Activated T-helper 2 cell treated with anti-CD3 and anti-CD28 coated beads, Interferon-gamma antibody, Interleukin-2, Interleukin-4, amounts not matched to agents 10 μg/mL and 5 μg/mL and 100 μg/mL, durations not matched to agents 14 hours and 24 hours and 36 hours (primary cell): Measurements from ENCODE around the gene PPM1N. TPM values are rescaled to one million over a fixed set of nuclear protein-coding genes. Genes with fewer than 3 reads are reported as not detected.
A peak's percentile ranks its signal among the peaks of the same experiment; 100 is the strongest.

ENCODE experiments used
- DNase-seq: peaks from one replicate; pipeline ENCODE4 v3.0.0; 2021; ENCODE audit warnings: low spot score
- H3K27ac Mint-ChIP-seq: one replicate; pipeline ENCODE4 v1.8.0; 2021; ENCODE audit warnings: mixed read lengths
- H3K27me3 Mint-ChIP-seq: one replicate; pipeline ENCODE4 v1.8.0; 2021; ENCODE audit warnings: low read depth, mixed read lengths
- H3K36me3 Mint-ChIP-seq: one replicate; pipeline ENCODE4 v1.8.0; 2021; ENCODE audit warnings: low read depth, mixed read lengths
- H3K4me1 Mint-ChIP-seq: one replicate; pipeline ENCODE4 v1.8.0; 2021; ENCODE audit warnings: low read depth, mixed read lengths
- H3K4me3 Mint-ChIP-seq: one replicate; pipeline ENCODE4 v1.8.0; 2021; ENCODE audit warnings: low read depth, mild to moderate bottlenecking, moderate library complexity, mixed read lengths
- H3K9me3 Mint-ChIP-seq: one replicate; pipeline ENCODE4 v1.8.0; 2021; ENCODE audit warnings: mixed read lengths
- intact Hi-C: fragments of 100-400 bp; cut with micrococcal nuclease; formaldehyde crosslinking; loops from one replicate; pipeline ENCODE4 v1.15.1; 2023
- total RNA-seq: library from RNA; stranded (reverse); gene quantifications from 2 replicates; pipeline ENCODE4 v1.2.3, GENCODE V29; 2022

Gene PPM1N
- total RNA-seq, 1 donor from 2014 or later: 2.5 TPM

DNA sequence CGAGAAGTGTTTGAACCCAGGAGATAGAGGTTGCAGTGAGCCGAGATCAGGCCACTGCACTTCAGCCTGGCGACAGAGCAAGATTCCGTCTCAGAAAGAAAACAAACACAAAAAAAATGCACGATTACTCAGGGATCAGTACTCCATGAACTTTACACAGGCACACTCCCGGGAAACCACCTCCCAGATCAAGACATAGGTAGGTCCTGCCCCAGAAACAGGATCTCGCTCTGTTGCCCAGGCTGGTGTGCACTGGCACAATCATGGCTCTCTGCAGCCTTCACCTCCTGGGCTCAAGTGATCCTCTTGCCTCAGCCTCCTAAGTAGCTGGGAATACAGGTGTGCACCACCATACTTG is 20.2 kb downstream of the PPM1N start:
- H3K27ac Mint-ChIP-seq: no peak overlapping the region
- no peaks in the 10 kb centered on the region for H3K9me3 Mint-ChIP-seq
- H3K36me3 Mint-ChIP-seq: peaks cover 51% of the 10 kb centered on the region
- intact Hi-C loops: no loop called here
- H3K4me1 Mint-ChIP-seq: peaks cover 20% of the 10 kb centered on the region
- H3K4me3 Mint-ChIP-seq: no peak overlapping the region
- no peak for DNase-seq
- no peaks in the 10 kb centered on the region for H3K27me3 Mint-ChIP-seq

DNA sequence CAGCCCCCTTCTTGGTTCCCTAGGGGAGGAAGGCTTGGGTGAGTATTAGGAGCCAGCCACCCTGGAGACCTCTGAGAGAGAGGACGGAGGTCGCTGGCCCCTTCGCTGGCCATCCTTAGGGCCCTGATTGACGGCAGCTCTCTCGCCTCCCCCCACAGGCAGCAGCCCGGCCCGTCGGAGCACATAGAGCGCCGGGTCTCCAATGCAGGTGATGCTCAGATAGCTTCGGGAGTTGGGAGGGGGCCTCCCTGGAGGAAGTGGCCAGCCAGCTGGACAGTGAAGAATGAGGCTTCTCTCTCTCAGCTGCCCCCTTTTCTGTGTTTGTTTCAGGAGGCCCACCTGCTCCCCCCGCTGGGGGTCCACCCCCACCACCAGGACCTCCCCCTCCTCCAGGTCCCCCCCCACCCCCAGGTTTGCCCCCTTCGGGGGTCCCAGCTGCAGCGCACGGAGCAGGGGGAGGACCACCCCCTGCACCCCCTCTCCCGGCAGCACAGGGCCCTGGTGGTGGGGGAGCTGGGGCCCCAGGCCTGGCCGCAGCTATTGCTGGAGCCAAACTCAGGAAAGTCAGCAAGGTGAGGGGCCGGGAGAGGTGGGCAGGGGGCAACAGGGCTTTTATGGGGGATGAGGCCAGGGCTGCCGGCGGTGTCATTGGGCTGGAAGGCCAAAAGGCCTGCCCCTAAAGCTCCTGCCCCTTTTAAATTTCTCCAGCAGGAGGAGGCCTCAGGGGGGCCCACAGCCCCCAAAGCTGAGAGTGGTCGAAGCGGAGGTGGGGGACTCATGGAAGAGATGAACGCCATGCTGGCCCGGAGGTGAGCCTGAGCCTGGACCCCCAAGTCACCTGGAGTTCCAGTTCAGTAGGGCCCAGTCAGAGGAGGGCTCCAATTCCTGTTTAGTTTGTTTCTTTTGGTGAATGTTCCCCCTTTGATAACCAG is 24.0 kb downstream of the PPM1N start:
- H3K36me3 Mint-ChIP-seq: peaks cover 60% of the 10 kb centered on the region
- intact Hi-C loops: loop anchor here (2.0 kb wide), 1 partner anchor 15 kb away; the partner anchor contains the start of gene VASP

DNA sequence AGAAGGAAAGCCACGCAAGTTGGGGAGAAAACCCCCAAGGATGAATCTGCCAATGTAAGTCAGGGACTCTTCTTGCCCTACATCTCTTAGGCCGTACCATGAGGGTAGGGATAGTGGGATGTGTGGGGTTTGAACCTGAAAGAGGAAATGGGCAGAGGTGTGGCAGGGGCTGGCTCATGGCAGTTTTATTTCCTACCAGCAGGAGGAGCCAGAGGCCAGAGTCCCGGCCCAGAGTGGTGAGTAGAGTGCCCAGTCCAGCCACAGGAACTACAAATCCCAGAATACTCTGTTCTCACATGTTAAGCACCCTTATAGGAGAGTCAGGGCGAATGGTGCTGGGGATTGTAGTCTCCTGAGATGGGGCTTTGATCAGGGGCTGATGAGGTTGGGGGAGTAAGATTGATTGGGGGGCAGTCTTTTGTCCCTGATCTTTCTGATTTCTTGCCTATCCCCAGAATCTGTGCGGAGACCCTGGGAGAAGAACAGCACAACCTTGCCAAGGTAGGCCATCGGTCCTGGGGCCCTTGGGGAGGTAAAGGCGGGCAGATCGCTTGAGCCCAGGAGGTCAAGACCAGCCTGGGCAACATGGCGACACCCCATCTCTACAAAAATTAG is 25.5 kb downstream of the PPM1N start:
- H3K27me3 Mint-ChIP-seq: no peaks in the 10 kb centered on the region
- H3K4me1 Mint-ChIP-seq: peaks cover 16% of the 10 kb centered on the region
- peak overlapping the region; percentile 24 for H3K27ac Mint-ChIP-seq
- H3K9me3 Mint-ChIP-seq: no peaks in the 10 kb centered on the region
- intact Hi-C loops: loop anchor here (1.0 to 2.0 kb wide), 3 partner anchors 17 to 119 kb away; partner anchors contain the start of gene VASP
- H3K36me3 Mint-ChIP-seq: peaks cover 60% of the 10 kb centered on the region
- H3K4me3 Mint-ChIP-seq: no peak overlapping the region
- DNase-seq: peak; percentile 69

More for the DNA sequence above, 24.0 kb downstream of the PPM1N start:
- peaks cover 9% of the 10 kb centered on the region for H3K4me1 Mint-ChIP-seq
- DNase-seq: no peak
- no peak overlapping the region for H3K27ac Mint-ChIP-seq
- H3K9me3 Mint-ChIP-seq: no peaks in the 10 kb centered on the region
- H3K27me3 Mint-ChIP-seq: no peaks in the 10 kb centered on the region
- H3K4me3 Mint-ChIP-seq: no peak overlapping the region

DNA sequence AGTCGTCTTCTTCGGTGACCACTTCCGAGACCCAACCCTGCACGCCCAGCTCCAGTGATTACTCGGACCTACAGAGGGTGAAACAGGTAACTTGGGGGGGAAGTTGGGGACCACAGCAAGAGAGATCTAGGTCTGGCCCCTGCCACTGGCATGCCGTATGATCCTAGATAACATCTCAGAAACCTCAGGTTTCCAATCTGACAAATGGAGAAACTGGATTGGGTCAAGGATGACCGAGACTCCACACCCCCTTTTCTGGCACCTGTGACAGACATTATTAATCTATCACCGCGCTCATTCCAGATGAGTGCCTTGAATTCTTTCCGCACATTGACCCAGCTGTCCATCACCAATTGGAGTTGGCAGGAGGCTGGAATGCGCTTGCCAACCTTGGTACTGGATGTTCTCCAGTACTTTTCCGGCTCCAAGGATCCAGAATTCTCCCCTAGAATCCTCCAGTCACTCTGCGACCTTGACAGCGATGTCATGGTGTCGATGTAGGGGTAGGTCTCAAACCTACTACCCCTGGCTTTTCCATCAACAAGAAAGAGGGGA is 26.4 kb downstream of the PPM1N start:
- Mint-ChIP-seq H3K4me3 (no peak overlapping the region), H3K36me3 (peaks cover 64% of the 10 kb centered on the region), H3K9me3 (no peaks in the 10 kb centered on the region), H3K4me1 (peaks cover 16% of the 10 kb centered on the region), H3K27me3 (no peaks in the 10 kb centered on the region), H3K27ac (no peak overlapping the region)
- intact Hi-C loops: no loop called here
- DNase-seq: no peak

DNA sequence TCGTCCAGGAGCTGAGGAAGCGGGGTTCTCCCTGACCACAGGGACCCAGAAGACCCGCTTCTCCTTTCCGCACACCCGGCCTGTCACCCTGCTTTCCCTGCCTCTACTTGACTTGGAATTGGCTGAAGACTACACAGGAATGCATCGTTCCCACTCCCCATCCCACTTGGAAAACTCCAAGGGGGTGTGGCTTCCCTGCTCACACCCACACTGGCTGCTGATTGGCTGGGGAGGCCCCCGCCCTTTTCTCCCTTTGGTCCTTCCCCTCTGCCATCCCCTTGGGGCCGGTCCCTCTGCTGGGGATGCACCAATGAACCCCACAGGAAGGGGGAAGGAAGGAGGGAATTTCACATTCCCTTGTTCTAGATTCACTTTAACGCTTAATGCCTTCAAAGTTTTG is 27.9 kb downstream of the PPM1N start:
- intact Hi-C loops: no loop called here
- no peak overlapping the region for H3K4me3 Mint-ChIP-seq
- no peak overlapping the region for H3K27ac Mint-ChIP-seq
- peaks cover 16% of the 10 kb centered on the region for H3K4me1 Mint-ChIP-seq
- peaks cover 1% of the 10 kb centered on the region for H3K9me3 Mint-ChIP-seq
- no peaks in the 10 kb centered on the region for H3K27me3 Mint-ChIP-seq
- DNase-seq: no peak
- H3K36me3 Mint-ChIP-seq: peaks cover 57% of the 10 kb centered on the region

DNA sequence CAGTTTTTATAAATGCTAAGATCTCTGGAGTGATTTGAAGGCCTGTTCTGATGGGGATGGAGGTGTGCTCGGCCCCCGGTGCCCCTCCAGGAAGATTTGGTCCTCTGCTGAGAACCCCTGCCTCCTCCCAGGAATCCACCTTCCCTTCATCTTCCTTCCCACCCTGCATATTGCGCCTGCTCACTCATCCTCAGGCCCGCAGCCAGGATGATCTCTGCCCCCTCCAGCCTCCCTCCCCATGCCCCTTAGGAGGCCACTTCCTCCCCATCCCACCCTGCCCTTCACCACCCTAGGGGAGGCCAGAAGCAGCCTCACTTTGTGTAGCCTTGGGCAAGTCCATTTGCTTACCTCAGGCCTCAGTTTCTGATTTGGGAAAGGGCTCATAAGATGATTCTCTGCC is 28.7 kb downstream of the PPM1N start:
- no peak overlapping the region for H3K4me3 Mint-ChIP-seq
- peaks cover 58% of the 10 kb centered on the region for H3K36me3 Mint-ChIP-seq
- intact Hi-C loops: no loop called here
- DNase-seq: no peak
- peaks cover 9% of the 10 kb centered on the region for H3K9me3 Mint-ChIP-seq
- no peak overlapping the region for H3K27ac Mint-ChIP-seq
- peaks cover 16% of the 10 kb centered on the region for H3K4me1 Mint-ChIP-seq
- H3K27me3 Mint-ChIP-seq: no peaks in the 10 kb centered on the region

DNA sequence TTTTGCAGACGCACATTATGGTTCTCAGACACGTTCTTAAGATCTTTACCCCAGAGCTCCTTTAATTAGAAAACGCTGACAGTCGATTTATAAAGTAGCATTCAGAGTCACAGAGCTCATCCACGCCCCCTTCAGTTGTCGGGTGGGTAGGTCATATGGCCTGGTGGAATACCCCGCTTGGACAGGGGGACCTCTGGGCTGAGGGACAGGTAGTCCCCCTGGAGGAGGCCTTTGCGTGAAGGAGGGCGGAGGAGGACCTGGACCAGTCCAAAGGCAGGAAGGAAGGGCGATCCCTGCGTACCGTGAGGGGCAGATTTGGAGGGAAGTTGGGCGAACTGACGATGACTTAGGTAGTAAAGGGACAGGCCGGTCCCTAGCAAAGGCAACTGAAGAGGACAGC is 29.5 kb downstream of the PPM1N start:
- DNase-seq: no peak
- H3K27me3 Mint-ChIP-seq: no peaks in the 10 kb centered on the region
- H3K4me3 Mint-ChIP-seq: no peak overlapping the region
- H3K9me3 Mint-ChIP-seq: peaks cover 9% of the 10 kb centered on the region
- peaks cover 16% of the 10 kb centered on the region for H3K4me1 Mint-ChIP-seq
- H3K36me3 Mint-ChIP-seq: peaks cover 57% of the 10 kb centered on the region
- H3K27ac Mint-ChIP-seq: no peak overlapping the region
- intact Hi-C loops: no loop called here

DNA sequence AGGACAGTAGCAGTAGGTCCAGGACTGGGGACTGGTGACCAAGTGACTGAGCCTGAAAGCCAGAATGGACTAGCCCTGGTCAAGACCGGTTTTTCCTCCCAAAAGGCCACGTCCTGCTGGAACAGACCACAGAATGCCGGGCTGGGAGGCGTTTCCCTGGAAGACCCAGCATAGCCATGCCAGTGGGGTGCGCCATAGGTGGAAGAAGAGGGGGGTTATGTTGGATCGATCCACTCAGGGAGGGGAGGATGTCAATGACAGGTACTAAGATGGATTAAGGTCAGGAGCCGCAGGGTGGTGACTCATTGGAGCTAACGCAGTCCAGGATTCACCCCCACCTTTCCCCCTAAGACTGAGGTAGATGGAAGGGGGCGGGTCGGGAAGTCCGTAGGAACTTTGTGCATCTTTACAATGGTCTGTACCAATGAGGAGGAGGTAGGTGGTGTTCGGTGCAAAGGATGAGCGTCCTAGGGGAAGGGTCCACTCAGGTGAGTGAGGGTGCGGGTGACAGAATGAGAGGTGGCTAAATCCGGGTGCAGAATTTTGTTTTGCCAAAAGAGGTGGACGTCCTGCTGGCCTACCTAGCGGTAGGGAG is 30.0 kb downstream of the PPM1N start:
- intact Hi-C loops: no loop called here
- H3K36me3 Mint-ChIP-seq: peaks cover 56% of the 10 kb centered on the region
- H3K4me3 Mint-ChIP-seq: no peak overlapping the region
- H3K27me3 Mint-ChIP-seq: no peaks in the 10 kb centered on the region
- no peak for DNase-seq
- peaks cover 15% of the 10 kb centered on the region for H3K4me1 Mint-ChIP-seq
- H3K27ac Mint-ChIP-seq: no peak overlapping the region
- H3K9me3 Mint-ChIP-seq: peaks cover 9% of the 10 kb centered on the region

DNA sequence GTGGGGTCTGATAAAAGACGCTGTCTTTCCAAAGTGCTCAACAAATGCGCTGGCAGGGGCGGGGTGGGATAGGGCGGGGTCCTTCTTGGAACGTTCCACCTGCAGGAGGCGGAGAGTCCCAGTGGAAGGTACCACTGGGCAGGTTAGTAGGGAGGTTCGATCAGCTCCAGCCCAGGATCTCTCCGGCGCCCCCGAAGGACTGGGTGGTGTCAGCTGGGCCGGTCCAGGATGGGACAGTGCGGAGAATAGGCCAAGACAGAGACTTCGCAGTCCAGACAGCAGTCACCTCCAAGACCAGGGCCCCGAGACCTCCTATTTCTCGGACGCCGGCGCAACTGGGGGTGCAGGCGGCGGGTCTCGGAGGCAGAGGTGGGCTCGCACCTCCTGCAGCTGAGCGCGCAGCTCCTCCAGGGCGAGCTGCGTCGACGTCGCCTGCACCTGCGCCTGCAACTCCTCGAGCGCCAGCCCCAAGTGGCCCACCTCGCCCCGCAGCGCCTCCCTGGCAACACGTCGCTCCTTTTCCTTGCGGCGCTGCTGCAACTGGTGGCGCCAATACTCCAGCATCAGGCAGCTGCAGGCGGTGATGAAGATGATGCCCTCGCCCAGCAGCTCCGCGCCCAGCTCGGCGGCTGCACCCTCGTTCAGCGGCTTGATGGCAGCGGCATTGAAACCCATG is 30.6 kb downstream of the PPM1N start:
- intact Hi-C loops: no loop called here
- Mint-ChIP-seq H3K4me3 (no peak overlapping the region), H3K9me3 (peaks cover 9% of the 10 kb centered on the region), H3K27ac (no peak overlapping the region), H3K4me1 (peaks cover 8% of the 10 kb centered on the region), H3K36me3 (peaks cover 50% of the 10 kb centered on the region), H3K27me3 (no peaks in the 10 kb centered on the region)
- no peak for DNase-seq

DNA sequence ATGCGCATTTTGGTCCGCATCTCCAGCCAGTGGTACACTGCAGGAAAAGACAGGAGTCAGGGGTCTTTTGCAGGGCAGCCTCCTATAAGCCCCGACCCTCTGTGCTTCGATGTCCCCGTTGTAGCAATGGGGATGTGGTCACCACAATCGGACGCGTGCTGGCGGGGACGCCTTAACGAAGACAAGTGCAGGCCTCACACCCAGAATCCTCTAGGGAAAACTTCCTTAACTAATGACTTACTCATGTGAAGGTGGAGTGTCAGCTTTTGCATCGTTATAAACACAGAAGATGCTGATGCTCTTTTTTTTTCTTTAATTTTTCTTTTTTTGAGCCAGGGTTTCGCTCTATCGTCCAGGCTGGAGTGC is 31.2 kb downstream of the PPM1N start:
- no peaks in the 10 kb centered on the region for H3K27me3 Mint-ChIP-seq
- intact Hi-C loops: no loop called here
- H3K36me3 Mint-ChIP-seq: peaks cover 45% of the 10 kb centered on the region
- peaks cover 7% of the 10 kb centered on the region for H3K4me1 Mint-ChIP-seq
- H3K9me3 Mint-ChIP-seq: peaks cover 9% of the 10 kb centered on the region
- no peak overlapping the region for H3K4me3 Mint-ChIP-seq
- DNase-seq: no peak
- H3K27ac Mint-ChIP-seq: no peak overlapping the region

DNA sequence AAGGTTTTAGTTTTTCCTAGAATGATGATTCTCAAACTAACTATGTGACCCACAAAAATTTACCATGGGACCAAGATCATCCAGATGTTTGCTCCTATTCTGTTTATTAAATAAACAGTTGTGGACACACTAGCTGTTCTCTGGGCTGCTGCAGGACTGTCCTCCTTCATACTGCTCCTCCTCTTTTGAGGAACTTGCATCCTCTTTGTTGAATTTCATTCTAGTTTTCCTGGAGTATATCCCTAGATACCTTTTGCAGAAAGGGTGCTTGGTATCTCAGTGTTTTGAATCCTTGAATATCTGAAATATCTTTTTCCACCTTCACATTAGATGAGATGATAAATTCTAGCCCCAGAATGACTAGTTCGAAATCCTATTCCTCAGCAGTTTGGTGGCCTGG is 33.1 kb downstream of the PPM1N start:
- H3K4me3 Mint-ChIP-seq: no peak overlapping the region
- no peaks in the 10 kb centered on the region for H3K27me3 Mint-ChIP-seq
- H3K9me3 Mint-ChIP-seq: peaks cover 9% of the 10 kb centered on the region
- no peak overlapping the region for H3K27ac Mint-ChIP-seq
- H3K36me3 Mint-ChIP-seq: peaks cover 33% of the 10 kb centered on the region
- intact Hi-C loops: no loop called here
- peaks cover 7% of the 10 kb centered on the region for H3K4me1 Mint-ChIP-seq
- no peak for DNase-seq

DNA sequence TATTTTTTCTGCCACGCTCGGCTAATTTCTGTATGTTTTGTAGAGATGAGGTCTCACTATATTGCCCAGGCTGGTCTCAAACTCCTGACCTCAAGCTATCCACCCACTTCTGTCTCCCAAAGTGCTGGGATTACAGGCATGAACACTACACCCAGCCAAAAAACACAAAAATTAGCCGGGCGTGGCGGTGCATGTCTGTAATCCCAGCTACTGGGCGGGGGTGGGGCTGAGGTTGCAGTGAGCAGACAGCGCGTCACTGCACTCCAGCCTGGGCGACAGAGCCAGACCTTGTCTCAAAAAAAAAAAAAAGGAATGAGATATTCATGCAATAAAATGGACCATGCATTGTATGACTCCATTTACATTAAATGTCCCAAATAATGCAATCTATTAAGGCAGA is 41.2 kb downstream of the PPM1N start:
- intact Hi-C loops: no loop called here

More for the DNA sequence above, 41.2 kb downstream of the PPM1N start:
- Mint-ChIP-seq H3K4me3 (no peak overlapping the region), H3K27me3 (no peaks in the 10 kb centered on the region), H3K36me3 (peaks cover 3% of the 10 kb centered on the region), H3K4me1 (peaks cover 5% of the 10 kb centered on the region), H3K27ac (no peak overlapping the region), H3K9me3 (peaks cover 14% of the 10 kb centered on the region)
- DNase-seq: no peak
